GM12878 (cell line): Measurements from ENCODE around the gene BCL11A. TPM values are rescaled to one million over a fixed set of nuclear protein-coding genes. Genes with fewer than 3 reads are reported as not detected.
"Not testable (repeated sequence)": the region's sequence is repeated elsewhere in the genome, so short reads cannot be mapped to it uniquely, and the experiment has no call there.

Source experiments
- ATAC-seq: fragments of 200-7000 bp; cut with Tn5 transposase; 3 replicates; pipeline ENCODE4 v1.9.1; 2020; ENCODE audit warnings: mild to moderate bottlenecking, moderate library complexity
- BruUV-seq: library from RNA; stranded (reverse); fragments of 400-500 nt; replicated peaks from 2 replicates; lab custom pipeline; 2021; lab: Mats Ljungman, UMichigan
- CTCF ChIA-PET: fragments of 300-600 bp; sonication (Branson Sonifier 250); formaldehyde crosslinking; extraction: SDS; loops from one replicate; lab custom pipeline; 2021; ENCODE audit warnings: inconsistent platforms; lab: Yijun Ruan, JAX
- POLR2A ChIA-PET: fragments of 350-600 bp; formaldehyde crosslinking; extraction: SDS; loops from one replicate; lab custom pipeline; 2021; ENCODE audit warnings: inconsistent platforms; lab: Charles Lee
- RAD21 ChIA-PET: fragments of 300-600 bp; sonication (Branson Sonifier 250); formaldehyde crosslinking; loops from one replicate; lab custom pipeline; 2023; ENCODE audit warnings: antibody characterized with exemption; ENCODE audit not compliant: unreplicated experiment; lab: Charles Lee
- SMC1A ChIA-PET: fragments of 300-600 bp; sonication (Branson Sonifier 250); formaldehyde crosslinking; loops from one replicate; lab custom pipeline; 2023; ENCODE audit not compliant: unreplicated experiment, uncharacterized antibody; lab: Charles Lee
- DNase-seq: peaks from one replicate; pipeline ENCODE4 v3.0.0-alpha.2; 2011; ENCODE audit warnings: low read depth, low spot score
- FAIRE-seq: peaks from 3 replicates; lab custom pipeline; 2011; peaks lifted over from hg19 to GRCh38; lab: Jason Lieb, UNC
- H2AFZ ChIP-seq: 2 replicates; pipeline ENCODE4 v1.6.0; 2011; ENCODE audit warnings: low read depth, low read length, control low read depth; ENCODE audit not compliant: control insufficient read depth
- H3K27ac ChIP-seq: 2 replicates; pipeline ENCODE4 v1.5.1; 2011; ENCODE audit warnings: control low read depth; ENCODE audit not compliant: control insufficient read depth, insufficient read depth
- H3K27me3 ChIP-seq, 2 experiments: replicated peaks in 1 of 2; 2 replicates each; pipeline versions ENCODE4 v1.6.0 to v1.6.1; 2011; ENCODE audit warnings: low read length in 1 of 2; ENCODE audit not compliant: control insufficient read depth in 2 of 2, insufficient read depth in 2 of 2
- H3K36me3 ChIP-seq, 2 experiments: 2 replicates each; pipeline ENCODE4 v1.5.1; 2011; ENCODE audit warnings: low read length in 1 of 2; ENCODE audit not compliant: control insufficient read depth in 2 of 2, insufficient read depth in 2 of 2
- H3K4me1 ChIP-seq: 2 replicates; pipeline ENCODE4 v1.6.1; 2011; ENCODE audit warnings: mild to moderate bottlenecking, low read length, moderate library complexity, mixed read lengths; ENCODE audit not compliant: control insufficient read depth, insufficient read depth
- H3K4me2 ChIP-seq: 2 replicates; pipeline ENCODE4 v1.6.0; 2011; ENCODE audit warnings: control low read depth; ENCODE audit not compliant: control insufficient read depth, insufficient read depth
- H3K4me3 ChIP-seq: fragments of 200-600 bp; sonication (generic); 2 replicates; pipeline ENCODE4 v1.5.1; 2016
- H3K79me2 ChIP-seq: 2 replicates; pipeline ENCODE4 v1.6.0; 2011; ENCODE audit warnings: low read length; ENCODE audit not compliant: control insufficient read depth, insufficient read depth
- H3K9ac ChIP-seq: 2 replicates; pipeline ENCODE4 v1.8.0; 2011; ENCODE audit warnings: low read length, control low read depth, mixed read lengths; ENCODE audit not compliant: control insufficient read depth, insufficient read depth
- H3K9me3 ChIP-seq: replicated peaks from 3 replicates; pipeline ENCODE4 v1.5.1; 2011; ENCODE audit warnings: mild to moderate bottlenecking, low read length; ENCODE audit not compliant: control insufficient read depth, insufficient read depth
- H4K20me1 ChIP-seq: 2 replicates; pipeline ENCODE4 v1.6.0; 2011; ENCODE audit not compliant: control insufficient read depth, insufficient read depth
- CBX5 ChIP-seq: sonication (generic); IDR thresholded peaks from 2 replicates; pipeline ENCODE4 v1.6.1; 2016; ENCODE audit warnings: low read depth, moderate library complexity, mild to moderate bottlenecking, inconsistent platforms
- E2F4 ChIP-seq: IDR thresholded peaks from 2 replicates; pipeline ENCODE4 v1.6.1; 2012; ENCODE audit warnings: low read depth, low read length, improper control_type of control experiment
- E4F1 ChIP-seq: fragments of 450-650 bp; IDR thresholded peaks from 2 replicates; pipeline ENCODE4 v1.6.1; 2018; ENCODE audit warnings: borderline replicate concordance, mild to moderate bottlenecking; ENCODE audit not compliant: partially characterized antibody
- ESRRA ChIP-seq: IDR thresholded peaks from 2 replicates; pipeline ENCODE4 v1.6.1; 2012; ENCODE audit warnings: mild to moderate bottlenecking, low read length, improper control_type of control experiment
- HDGF ChIP-seq: fragments of 450-650 bp; IDR thresholded peaks from 2 replicates; pipeline ENCODE4 v1.6.1; 2016; ENCODE audit warnings: antibody characterized with exemption
- IRF3 ChIP-seq: fragments of 450-650 bp; IDR thresholded peaks from 2 replicates; pipeline ENCODE4 v1.6.1; 2014; ENCODE audit warnings: mild to moderate bottlenecking
- IRF4 ChIP-seq: IDR thresholded peaks from 2 replicates; pipeline ENCODE4 v1.6.1; 2011; ENCODE audit warnings: low read depth, low read length
- SP1 ChIP-seq: IDR thresholded peaks from one replicate; pipeline ENCODE4 v1.6.1; 2011; ENCODE audit warnings: low read depth, low read length
- ZNF24 ChIP-seq: fragments of 450-650 bp; IDR thresholded peaks from 2 replicates; pipeline ENCODE4 v1.6.1; 2017; ENCODE audit warnings: antibody characterized with exemption, mild to moderate bottlenecking
- ZNF384 ChIP-seq: IDR thresholded peaks from 2 replicates; pipeline ENCODE4 v1.6.1; 2012; ENCODE audit warnings: low read depth, mild to moderate bottlenecking, low read length, improper control_type of control experiment, borderline replicate concordance
- ZNF622 ChIP-seq: fragments of 450-650 bp; IDR thresholded peaks from 2 replicates; pipeline ENCODE4 v1.6.1; 2017; ENCODE audit warnings: mild to moderate bottlenecking, inconsistent platforms
- WGBS: methylation state at CpG from one replicate; pipeline ENCODE4 v1.1.6; 2016; ENCODE audit warnings: low lambda C conversion rate; ENCODE audit not compliant: insufficient replicate concordance, insufficient coverage; ENCODE audit errors: missing lambda C conversion rate; 5-methylcytosine and 5-hydroxymethylcytosine counted together
- in situ Hi-C: fragments of 300-500 bp; cut with MboI; formaldehyde crosslinking; loops from 9 replicates; pipeline ENCODE4 v1.14.3; 2018; ENCODE audit warnings: mixed read lengths
- intact Hi-C: fragments of 100-400 bp; cut with micrococcal nuclease; formaldehyde crosslinking; loops from one replicate; pipeline ENCODE4 v1.14.2; 2022; ENCODE audit not compliant: unreplicated experiment
- polyA plus RNA-seq, 11 experiments: library from polyadenylated mRNA; depleted of rRNA in 4 of 11; unstranded in 6 of 11; stranded (reverse) in 5 of 11; fragments of >200 nt; fragmentation: Nextera tagmentation in 4 of 11; fragmentation: Illumina TruSeq in 1 of 11; extraction: Ambion mirVana in 4 of 11; extraction: Trizol in 1 of 11; gene quantifications; 1 replicate in 1 of 11; 2 replicates in 10 of 11; pipeline versions ENCODE4 v1.2.1 to v1.2.3, GENCODE V29; 2011 to 2016; ENCODE audit warnings: inconsistent platforms in 2 of 11, missing spikeins in 2 of 11, low read depth in 1 of 11
- total RNA-seq, 4 experiments: library from RNA; depleted of rRNA in 3 of 4; stranded (reverse); fragments of >200 nt in 3 of 4; fragmentation: Illumina TruSeq in 1 of 4; extraction: Trizol in 1 of 4; gene quantifications; 2 replicates each; pipeline versions ENCODE4 v1.2.1 to v1.2.3, GENCODE V29; 2013 to 2021

The BCL11A gene
- total and polyA plus RNA-seq, 10 of the 15 experiments (the other 5 are each of a cell fraction or from before 2014, with no cell fraction given): 7.5 to 26.6 (median 11.1) TPM; not detected in 1

GRCh38 chr2:60423505-60423904, 129.9 kb downstream of the BCL11A start (continued):
- TF ChIP-seq ZNF622 (no peak), ZNF24 (no peak), IRF4 (no peak), HDGF (no peak), ZNF384 (no peak), ESRRA (no peak)

- in situ Hi-C loops (no loop called here), intact Hi-C loops (no loop called here)
- no peak for TF ChIP-seq CBX5
- TF ChIP-seq SP1: no peak
- no peak for TF ChIP-seq E4F1
- no peak for TF ChIP-seq E2F4
- no peak for TF ChIP-seq IRF3
- TF ChIP-seq IRF4: no peak
- ChIA-PET POLR2A (no interaction called here), CTCF (no interaction called here), RAD21 (no interaction called here), SMC1A (no interaction called here)
- no peak for DNase-seq
- Histone ChIP-seq H3K9me3 (no peaks in the 10 kb centered on the region), H3K36me3 (no peaks in the 10 kb centered on the region), H3K4me1 (no peaks in the 10 kb centered on the region), H3K9ac (no peak overlapping the region), H3K27ac (no peak overlapping the region), H4K20me1 (no peaks in the 10 kb centered on the region), H2AFZ (no peak overlapping the region), H3K79me2 (no peaks in the 10 kb centered on the region), H3K27me3 (no peaks in the 10 kb centered on the region), H3K4me3 (no peak overlapping the region), H3K4me2 (no peak overlapping the region)
- no peak for FAIRE-seq
- no peak for ATAC-seq
- no TSS peak for BruUV-seq
- WGBS: 44% methylated on average over 7 of the region's 7 CpGs
Measured at GRCh38 chr2:60422826-60423483, 130.5 kb downstream of the BCL11A start.

- FAIRE-seq, H3K9me3 ChIP-seq, CTCF ChIA-PET, H2AFZ ChIP-seq, H3K9ac ChIP-seq, H3K27ac ChIP-seq, H4K20me1 ChIP-seq, H3K4me2 ChIP-seq, ATAC-seq, H3K27me3 ChIP-seq, BruUV-seq, in situ Hi-C loops, H3K4me3 ChIP-seq, intact Hi-C loops, DNase-seq, H3K36me3 ChIP-seq, H3K79me2 ChIP-seq, RAD21 ChIA-PET: not testable (repeated sequence)
- 88% methylated on average over 1 of the region's 1 CpG for WGBS
- ChIA-PET POLR2A (interaction anchor here (0.6 kb wide), 1 partner anchor 540 kb away, joined by 5 read pairs; no protein-coding TSS in a partner anchor), SMC1A (interaction anchor here (0.9 to 1.0 kb wide), 2 partner anchors 12 to 66 kb away, joined by 3 to 4 read pairs; no protein-coding TSS in a partner anchor)
- peaks cover 27% of the 10 kb centered on the region for H3K4me1 ChIP-seq
Measured at GRCh38 chr2:60417210-60417609, 136.2 kb downstream of the BCL11A start.
